Measurements from ENCODE around the gene NELFE.

- TF ChIP-seq POLR2AphosphoS5 (IDR thresholded peaks at IDR 0.05; ENCODE audit: borderline replicate concordance, low read depth, low read length) (no peak), FOXP2 (optimal IDR thresholded peaks at IDR 0.05; ENCODE audit: control extremely low read depth, extremely low read length, insufficient read depth) (no peak)
Measured at GRCh38 chr6:31945507-31946369, 13.0 kb downstream of the NELFE start, which contains the start of gene CFB.
